GM12873 (cell line): Measurements from ENCODE around the gene CHN2.

ENCODE experiments used
- TF ChIP-seq, protein P1 (sequence below): IDR thresholded peaks from 2 replicates; pipeline ENCODE4 v1.5.1; 2012; ENCODE audit warnings: low read depth, mild to moderate bottlenecking, moderate library complexity, low read length, control low read depth; ENCODE audit not compliant: insufficient read depth; ENCODE audit errors: missing control alignments

The CHN2 gene

GRCh38 chr7:29327455-29327854, 132.9 kb downstream of the CHN2 start:
- TF ChIP-seq, protein P1, sequence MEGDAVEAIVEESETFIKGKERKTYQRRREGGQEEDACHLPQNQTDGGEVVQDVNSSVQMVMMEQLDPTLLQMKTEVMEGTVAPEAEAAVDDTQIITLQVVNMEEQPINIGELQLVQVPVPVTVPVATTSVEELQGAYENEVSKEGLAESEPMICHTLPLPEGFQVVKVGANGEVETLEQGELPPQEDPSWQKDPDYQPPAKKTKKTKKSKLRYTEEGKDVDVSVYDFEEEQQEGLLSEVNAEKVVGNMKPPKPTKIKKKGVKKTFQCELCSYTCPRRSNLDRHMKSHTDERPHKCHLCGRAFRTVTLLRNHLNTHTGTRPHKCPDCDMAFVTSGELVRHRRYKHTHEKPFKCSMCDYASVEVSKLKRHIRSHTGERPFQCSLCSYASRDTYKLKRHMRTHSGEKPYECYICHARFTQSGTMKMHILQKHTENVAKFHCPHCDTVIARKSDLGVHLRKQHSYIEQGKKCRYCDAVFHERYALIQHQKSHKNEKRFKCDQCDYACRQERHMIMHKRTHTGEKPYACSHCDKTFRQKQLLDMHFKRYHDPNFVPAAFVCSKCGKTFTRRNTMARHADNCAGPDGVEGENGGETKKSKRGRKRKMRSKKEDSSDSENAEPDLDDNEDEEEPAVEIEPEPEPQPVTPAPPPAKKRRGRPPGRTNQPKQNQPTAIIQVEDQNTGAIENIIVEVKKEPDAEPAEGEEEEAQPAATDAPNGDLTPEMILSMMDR, result no peak

DNA sequence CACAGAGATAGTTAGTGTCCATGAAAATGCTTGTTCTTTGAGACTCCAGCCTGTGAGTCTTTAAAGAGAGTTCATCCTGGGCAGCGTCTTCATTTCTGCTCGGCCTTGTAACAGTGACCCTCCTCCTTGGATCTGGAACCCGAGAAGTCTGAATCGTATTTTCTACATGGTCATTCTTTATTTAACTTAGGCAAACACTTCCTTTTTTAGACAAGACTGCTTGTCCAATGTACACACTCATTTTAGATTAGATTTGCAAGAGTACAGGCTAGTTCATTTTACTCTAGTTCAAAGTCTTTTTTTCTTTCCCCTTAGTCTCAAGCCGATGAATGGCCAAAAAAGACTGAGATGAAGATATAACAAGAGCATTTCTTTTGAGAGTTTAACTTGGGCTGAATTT, 133.5 kb downstream of the CHN2 start:
- TF ChIP-seq, protein P1, result no peak

DNA sequence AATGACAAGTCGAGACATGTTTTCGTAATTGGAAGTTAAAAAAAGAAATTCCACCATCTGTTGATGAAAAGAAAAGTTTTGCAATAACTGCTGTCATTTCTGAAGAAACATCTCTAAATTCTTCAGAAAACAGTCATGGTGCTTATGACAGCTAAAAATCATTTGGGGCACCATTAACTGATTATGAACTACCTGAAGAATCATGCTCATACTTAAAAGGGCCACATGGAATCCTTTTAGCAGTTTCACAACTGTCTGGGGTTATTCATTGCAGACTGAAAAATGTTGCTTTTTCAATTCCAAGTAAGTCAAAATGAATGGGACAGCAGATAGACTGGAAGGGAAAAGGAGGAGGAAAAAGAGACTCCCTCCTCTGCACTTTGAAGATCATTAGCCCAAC, 134.2 kb downstream of the CHN2 start:
- TF ChIP-seq, protein P1, result no peak

GRCh38 chr7:29329686-29330085, 135.1 kb downstream of the CHN2 start:
- TF ChIP-seq, protein P1, result no peak

GRCh38 chr7:29330136-29330535, 135.6 kb downstream of the CHN2 start:
- TF ChIP-seq, protein P1, result no peak

- TF ChIP-seq, protein P1, result no peak
These were observed 136.6 kb downstream of the CHN2 start for GRCh38 chr7:29331163-29331562.

GRCh38 chr7:29332042-29332811, 137.7 kb downstream of the CHN2 start:
- TF ChIP-seq, protein P1, result no peak
